GM23338 (cell line): Measurements from ENCODE around the gene TNRC18.
"Not testable (repeated sequence)": the region's sequence is repeated elsewhere in the genome, so short reads cannot be mapped to it uniquely, and the experiment has no call there.

ENCODE experiments used
- CREB1 ChIP-seq: fragments of 250-450 bp; sonication (Bioruptor Pico); IDR thresholded peaks from 2 replicates; pipeline ENCODE4 v1.5.0; 2020; ENCODE audit warnings: low read depth, mild to moderate bottlenecking, moderate library complexity
- CTCF ChIP-seq, 2 experiments: fragments of 200-600 bp in 1 of 2; sonication (generic) in 1 of 2; conservative IDR thresholded peaks; 2 replicates each; pipeline versions ENCODE4 v1.5.1 to v1.6.1; 2016 to 2017; ENCODE audit warnings: antibody characterized with exemption in 2 of 2, low read depth in 2 of 2, mild to moderate bottlenecking in 2 of 2, moderate library complexity in 1 of 2
- EZH2phosphoT487 ChIP-seq: fragments of 200-600 bp; sonication (generic); IDR thresholded peaks from one replicate; pipeline ENCODE4 v1.8.1; 2018; ENCODE audit warnings: antibody characterized with exemption; ENCODE audit not compliant: unreplicated experiment
- POLR2AphosphoS5 ChIP-seq: IDR thresholded peaks from 2 replicates; pipeline ENCODE4 v1.6.1; 2016; ENCODE audit warnings: antibody characterized with exemption, low read depth
- REST ChIP-seq: IDR thresholded peaks from one replicate; pipeline ENCODE4 v1.6.1; 2018; ENCODE audit warnings: antibody characterized with exemption; ENCODE audit not compliant: unreplicated experiment
- STAT1 ChIP-seq: IDR thresholded peaks from one replicate; pipeline ENCODE4 v1.6.1; 2016; ENCODE audit warnings: antibody characterized with exemption; ENCODE audit not compliant: unreplicated experiment
- ZNF331 ChIP-seq: fragments of 250-450 bp; sonication (Bioruptor Pico); IDR thresholded peaks from 2 replicates; pipeline ENCODE4 v1.5.0; 2020; ENCODE audit warnings: low read depth, mild to moderate bottlenecking, moderate library complexity

GRCh38 chr7:5287373-5287772 is 136.3 kb downstream of the TNRC18 start:
- not testable (repeated sequence) for TF ChIP-seq CTCF (conservative IDR thresholded peaks at IDR 0.05; ENCODE audit: low read depth in 2 of 2); REST; POLR2AphosphoS5; ZNF331 (CRISPR knock-in tag); STAT1; CREB1 (CRISPR knock-in tag); EZH2phosphoT487
